ENCODE data around the gene DFFA.

GRCh38 chr1:10508511-10508951 is 36.2 kb upstream of the DFFA start:
- no peak for TF ChIP-seq EZH2 (IDR thresholded peaks at IDR 0.05; ENCODE audit: low read length, unreplicated experiment)
- no peak for TF ChIP-seq CTCF (conservative IDR thresholded peaks at IDR 0.05; ENCODE audit: low read depth, low read length)
- no peak for TF ChIP-seq EZH2phosphoT487 (IDR thresholded peaks at IDR 0.05; ENCODE audit: borderline replicate concordance, low read length)
